Measurements from ENCODE around the gene ZCCHC2.

- TF ChIP-seq EZH2 (IDR thresholded peaks at IDR 0.05; ENCODE audit: borderline replicate concordance, low read depth, low read length, poor library complexity, severe bottlenecking), result no peak
- TF ChIP-seq, protein P1, sequence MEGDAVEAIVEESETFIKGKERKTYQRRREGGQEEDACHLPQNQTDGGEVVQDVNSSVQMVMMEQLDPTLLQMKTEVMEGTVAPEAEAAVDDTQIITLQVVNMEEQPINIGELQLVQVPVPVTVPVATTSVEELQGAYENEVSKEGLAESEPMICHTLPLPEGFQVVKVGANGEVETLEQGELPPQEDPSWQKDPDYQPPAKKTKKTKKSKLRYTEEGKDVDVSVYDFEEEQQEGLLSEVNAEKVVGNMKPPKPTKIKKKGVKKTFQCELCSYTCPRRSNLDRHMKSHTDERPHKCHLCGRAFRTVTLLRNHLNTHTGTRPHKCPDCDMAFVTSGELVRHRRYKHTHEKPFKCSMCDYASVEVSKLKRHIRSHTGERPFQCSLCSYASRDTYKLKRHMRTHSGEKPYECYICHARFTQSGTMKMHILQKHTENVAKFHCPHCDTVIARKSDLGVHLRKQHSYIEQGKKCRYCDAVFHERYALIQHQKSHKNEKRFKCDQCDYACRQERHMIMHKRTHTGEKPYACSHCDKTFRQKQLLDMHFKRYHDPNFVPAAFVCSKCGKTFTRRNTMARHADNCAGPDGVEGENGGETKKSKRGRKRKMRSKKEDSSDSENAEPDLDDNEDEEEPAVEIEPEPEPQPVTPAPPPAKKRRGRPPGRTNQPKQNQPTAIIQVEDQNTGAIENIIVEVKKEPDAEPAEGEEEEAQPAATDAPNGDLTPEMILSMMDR (conservative IDR thresholded peaks at IDR 0.05; ENCODE audit: low read depth, low read length), result no peak
Measured at GRCh38 chr18:62587689-62588088, 64.9 kb downstream of the ZCCHC2 start.
